Left ventricle myocardium inferior (tissue), 1 donor: ENCODE results near the gene UBTD1. TPM values are rescaled to one million over a fixed set of nuclear protein-coding genes. Genes with fewer than 3 reads are reported as not detected.
"Not testable (repeated sequence)": the region's sequence is repeated elsewhere in the genome, so short reads cannot be mapped to it uniquely, and the experiment has no call there.

Experiments
- DNase-seq: peaks from one replicate; pipeline ENCODE4 v3.0.0-alpha.2; 2020
- H3K27ac ChIP-seq: fragments of 200-600 bp; replicated peaks from 2 replicates; pipeline ENCODE4 v1.8.0; 2021
- H3K27me3 ChIP-seq: fragments of 200-600 bp; 2 replicates; pipeline ENCODE4 v1.8.0; 2021; ENCODE audit warnings: low read depth
- H3K36me3 ChIP-seq: fragments of 200-600 bp; 2 replicates; pipeline ENCODE4 v1.8.0; 2021
- H3K4me1 ChIP-seq: fragments of 200-600 bp; 2 replicates; pipeline ENCODE4 v1.8.0; 2021
- H3K4me3 ChIP-seq: fragments of 200-600 bp; 2 replicates; pipeline ENCODE4 v1.8.0; 2021; ENCODE audit warnings: mild to moderate bottlenecking, moderate library complexity
- H3K9me3 ChIP-seq: fragments of 200-600 bp; replicated peaks from 2 replicates; pipeline ENCODE4 v1.8.0; 2021
- CTCF ChIP-seq: fragments of 200-600 bp; IDR thresholded peaks from 2 replicates; pipeline ENCODE4 v1.8.0; 2021; ENCODE audit warnings: antibody characterized with exemption, mild to moderate bottlenecking, borderline replicate concordance
- intact Hi-C: fragments of 100-400 bp; cut with micrococcal nuclease; formaldehyde crosslinking; loops from one replicate; pipeline ENCODE4 v1.11.0; 2022
- total RNA-seq: library from RNA; stranded (reverse); fragmentation: NEBNext Ultra II Directional; extraction: Animal tissue kit (Norgen Biotek cat#: 25700); gene quantifications from one replicate; pipeline ENCODE4 v1.2.1, GENCODE V29; 2021
- donor health status: DM: no; HTN: yes; CAD: no; lungs with severe emphysema.

Gene UBTD1
- total RNA-seq, 1 donor from 2014 or later: 17.1 TPM

- Histone ChIP-seq H3K4me1 (peaks cover 18% of the 10 kb centered on the region), H3K27me3 (no peaks in the 10 kb centered on the region), H3K9me3 (no peaks in the 10 kb centered on the region), H3K36me3 (peaks cover 98% of the 10 kb centered on the region), H3K4me3 (no peak overlapping the region), H3K27ac (no peak overlapping the region)
- no peak for DNase-seq
- no peak for TF ChIP-seq CTCF
- intact Hi-C loops: no loop called here
Measured at GRCh38 chr10:97474918-97475317, 23.8 kb upstream of the UBTD1 start.

GRCh38 chr10:97475936-97476594 is 22.7 kb upstream of the UBTD1 start:
- Histone ChIP-seq H3K4me1 (peaks cover 23% of the 10 kb centered on the region), H3K27me3 (no peaks in the 10 kb centered on the region), H3K36me3 (peaks cover 98% of the 10 kb centered on the region), H3K9me3 (no peaks in the 10 kb centered on the region), H3K4me3 (no peak overlapping the region), H3K27ac (peak overlapping the region; percentile 50)
- intact Hi-C loops: no loop called here
- TF ChIP-seq CTCF: no peak
- no peak for DNase-seq

- H3K27me3 ChIP-seq, H3K27ac ChIP-seq, H3K9me3 ChIP-seq, H3K4me3 ChIP-seq, intact Hi-C loops, DNase-seq: not testable (repeated sequence)
- Histone ChIP-seq H3K4me1 (peaks cover 51% of the 10 kb centered on the region), H3K36me3 (peaks cover 76% of the 10 kb centered on the region)
Measured at GRCh38 chr10:97479410-97479809, 19.3 kb upstream of the UBTD1 start.

GRCh38 chr10:97479939-97480338 is 18.8 kb upstream of the UBTD1 start:
- Histone ChIP-seq H3K4me3 (no peak overlapping the region), H3K9me3 (no peaks in the 10 kb centered on the region), H3K27ac (no peak overlapping the region), H3K4me1 (peaks cover 51% of the 10 kb centered on the region), H3K36me3 (peaks cover 71% of the 10 kb centered on the region), H3K27me3 (no peaks in the 10 kb centered on the region)
- TF ChIP-seq CTCF: no peak
- DNase-seq: no peak
- intact Hi-C loops: no loop called here

GRCh38 chr10:97481071-97481470 is 17.7 kb upstream of the UBTD1 start:
- H3K4me1 ChIP-seq: peaks cover 55% of the 10 kb centered on the region
- H3K9me3 ChIP-seq: no peaks in the 10 kb centered on the region
- intact Hi-C loops: no loop called here
- no peak for DNase-seq
- H3K27me3 ChIP-seq: no peaks in the 10 kb centered on the region
- H3K4me3 ChIP-seq: no peak overlapping the region
- no peak overlapping the region for H3K27ac ChIP-seq
- no peak for TF ChIP-seq CTCF
- H3K36me3 ChIP-seq: peaks cover 71% of the 10 kb centered on the region

GRCh38 chr10:97482381-97482780 is 16.3 kb upstream of the UBTD1 start:
- H3K27me3 ChIP-seq: no peaks in the 10 kb centered on the region
- TF ChIP-seq CTCF: no peak
- H3K36me3 ChIP-seq: peaks cover 59% of the 10 kb centered on the region
- no peaks in the 10 kb centered on the region for H3K9me3 ChIP-seq
- H3K4me3 ChIP-seq: no peak overlapping the region
- no peak overlapping the region for H3K27ac ChIP-seq
- H3K4me1 ChIP-seq: peaks cover 50% of the 10 kb centered on the region
- intact Hi-C loops: no loop called here
- DNase-seq: no peak
